HepG2 (cell line): ENCODE data around the gene PRKCE. TPM values are rescaled to one million over a fixed set of nuclear protein-coding genes. Genes with fewer than 3 reads are reported as not detected.

Experiments used
- ATAC-seq: fragments of 200-7000 bp; cut with Tn5 transposase; 3 replicates; pipeline ENCODE4 v1.9.1; 2020; ENCODE audit warnings: mild to moderate bottlenecking, moderate library complexity
- BruUV-seq: library from RNA; stranded (reverse); fragments of 400-500 nt; replicated peaks from 2 replicates; lab custom pipeline; 2021; lab: Mats Ljungman, UMichigan
- CTCF ChIA-PET: fragments of 300-600 bp; formaldehyde crosslinking; extraction: SDS; loops from one replicate; lab custom pipeline; 2021; ENCODE audit warnings: low total read pairs, inconsistent platforms, low intra/inter-chr PET ratio; lab: Yijun Ruan, JAX
- POLR2A ChIA-PET: fragments of 350-600 bp; sonication (Branson Sonifier 250); formaldehyde crosslinking; loops from one replicate; lab custom pipeline; 2020; ENCODE audit warnings: antibody characterized with exemption, inconsistent platforms; lab: Yijun Ruan, JAX
- DNase-seq: peaks from one replicate; pipeline ENCODE4 v3.0.0-alpha.2; 2015; ENCODE audit warnings: low spot score
- FAIRE-seq: peaks from 3 replicates; lab custom pipeline; 2011; peaks lifted over from hg19 to GRCh38; lab: Jason Lieb, UNC
- H2AFZ ChIP-seq: one replicate; pipeline ENCODE4 v1.6.1; 2011; ENCODE audit warnings: low read length, inconsistent platforms
- H3K27ac ChIP-seq: fragments of 300-600 bp; 3 replicates; pipeline ENCODE4 v1.8.0; 2011; ENCODE audit warnings: mixed run types, mild to moderate bottlenecking, mixed read lengths, low read length, inconsistent platforms; ENCODE audit not compliant: insufficient read depth; ENCODE audit errors: extremely low read length
- H3K27me3 ChIP-seq, 2 experiments: fragments of 200-600 bp in 1 of 2; 2 replicates in 1 of 2; 3 replicates in 1 of 2; pipeline versions ENCODE4 v1.6.0 to v1.8.0; 2011; ENCODE audit warnings: low read length in 2 of 2, mild to moderate bottlenecking in 2 of 2, moderate library complexity in 2 of 2, inconsistent platforms in 1 of 2; ENCODE audit not compliant: insufficient read depth in 2 of 2, control insufficient read depth in 1 of 2
- H3K36me3 ChIP-seq, 2 experiments: fragments of 200-600 bp in 1 of 2; replicated peaks in 1 of 2; 2 replicates in 1 of 2; 3 replicates in 1 of 2; pipeline versions ENCODE4 v1.5.1 to v1.8.0; 2011; ENCODE audit warnings: low read length in 2 of 2, inconsistent platforms in 1 of 2; ENCODE audit not compliant: insufficient read depth in 2 of 2, control insufficient read depth in 1 of 2
- H3K4me1 ChIP-seq: 2 replicates; pipeline ENCODE4 v1.5.1; 2012; ENCODE audit warnings: low read length, inconsistent platforms; ENCODE audit not compliant: insufficient read depth
- H3K4me2 ChIP-seq: 2 replicates; pipeline ENCODE4 v1.6.0; 2011; ENCODE audit warnings: low read depth, low read length, inconsistent platforms
- H3K4me3 ChIP-seq, 3 experiments: fragments of 200-600 bp in 1 of 3; sonication (generic), shearing (Covaris generic) in 1 of 3; replicated peaks in 1 of 3; 2 replicates each; pipeline ENCODE4 v1.5.1; 2011 to 2016; ENCODE audit warnings: low read length in 3 of 3, inconsistent platforms in 2 of 3, low read depth in 2 of 3, mild to moderate bottlenecking in 2 of 3, control low read depth in 1 of 3, mixed read lengths in 1 of 3; ENCODE audit not compliant: insufficient read depth in 1 of 3
- H3K79me2 ChIP-seq: one replicate; pipeline ENCODE4 v1.6.1; 2011; ENCODE audit warnings: low read length, inconsistent platforms; ENCODE audit not compliant: insufficient read depth
- H3K9ac ChIP-seq: 2 replicates; pipeline ENCODE4 v1.6.0; 2011; ENCODE audit warnings: mild to moderate bottlenecking, low read depth, low read length, inconsistent platforms; ENCODE audit not compliant: insufficient read depth
- H3K9me3 ChIP-seq: 2 replicates; pipeline ENCODE4 v1.5.1; 2012; ENCODE audit warnings: mild to moderate bottlenecking, low read length
- H4K20me1 ChIP-seq: 2 replicates; pipeline ENCODE4 v1.6.0; 2011; ENCODE audit warnings: inconsistent platforms, mild to moderate bottlenecking, low read length, moderate library complexity; ENCODE audit not compliant: insufficient read depth
- HNF1A ChIP-seq, 2 experiments: sonication (generic) in 1 of 2; formaldehyde crosslinking in 1 of 2; IDR thresholded peaks; 2 replicates each; pipeline versions ENCODE4 v1.4.0 to v1.6.1; 2016 to 2020; ENCODE audit warnings: borderline replicate concordance in 1 of 2, low read depth in 1 of 2, mild to moderate bottlenecking in 1 of 2, missing genetic modification reagents in 1 of 2
- PAF1 ChIP-seq: IDR thresholded peaks from 2 replicates; pipeline ENCODE4 v1.6.1; 2016; ENCODE audit warnings: missing genetic modification reagents, missing compliant biosample characterization
- ZBTB1 ChIP-seq: sonication (generic); formaldehyde crosslinking; IDR thresholded peaks from 2 replicates; pipeline ENCODE4 v1.4.0; 2020; ENCODE audit warnings: missing genetic modification reagents, borderline replicate concordance
- ZNF143 ChIP-seq: sonication (generic); formaldehyde crosslinking; IDR thresholded peaks from 2 replicates; pipeline ENCODE4 v1.4.0; 2020; ENCODE audit warnings: missing genetic modification reagents
- ZNF281 ChIP-seq: sonication (generic); formaldehyde crosslinking; IDR thresholded peaks from 2 replicates; pipeline ENCODE4 v1.4.0; 2020; ENCODE audit warnings: missing genetic modification reagents, borderline replicate concordance
- ZNF776 ChIP-seq: sonication (generic); formaldehyde crosslinking; IDR thresholded peaks from 2 replicates; pipeline ENCODE4 v1.4.0; 2020; ENCODE audit warnings: mild to moderate bottlenecking, missing genetic modification reagents
- WGBS: methylation state at CpG from one replicate; pipeline ENCODE4 v1.1.6; 2017; ENCODE audit warnings: low lambda C conversion rate; 5-methylcytosine and 5-hydroxymethylcytosine counted together
- in situ Hi-C: cut with HindIII; loops from 2 replicates; pipeline ENCODE4 v1.10.0; 2017; ENCODE audit warnings: low pct_unique_long_range_greater_than_20kb; ENCODE audit not compliant: extremely low pct_ligation_motif_present
- intact Hi-C: fragments of 100-400 bp; cut with micrococcal nuclease; formaldehyde crosslinking; loops from one replicate; pipeline ENCODE4 v1.10.0; 2022; ENCODE audit not compliant: unreplicated experiment
- polyA plus RNA-seq, 8 experiments: library from polyadenylated mRNA; depleted of rRNA in 3 of 8; stranded (reverse) in 7 of 8; unstranded in 1 of 8; fragments of >200 nt; fragmentation: Illumina TruSeq in 4 of 8; extraction: Trizol in 4 of 8; gene quantifications; 2 replicates each; pipeline versions ENCODE4 v1.2.1 to v1.2.3, GENCODE V29; 2011 to 2016; ENCODE audit warnings: low read depth in 4 of 8, missing spikeins in 1 of 8, mixed read lengths in 1 of 8; ENCODE audit not compliant: insufficient read depth in 1 of 8
- total RNA-seq, 5 experiments: library from RNA; depleted of rRNA; stranded (reverse); fragments of >200 nt; fragmentation: Illumina TruSeq; extraction: Trizol; gene quantifications; 2 replicates each; pipeline ENCODE4 v1.2.3, GENCODE V29; 2016; ENCODE audit warnings: low read depth in 1 of 5

PRKCE gene
- total and polyA plus RNA-seq, 2 of the 13 experiments (the other 11 are each of a cell fraction or from before 2014, with no cell fraction given) = 1.0 to 3.9 TPM

- intact Hi-C loops (no loop called here), in situ Hi-C loops (no loop called here)
- ChIA-PET CTCF (no interaction called here), POLR2A (no interaction called here)
- H3K9ac ChIP-seq = no peak overlapping the region
- no peak overlapping the region for H3K4me3 ChIP-seq
- no peak overlapping the region for H2AFZ ChIP-seq
- peaks cover 4% of the 10 kb centered on the region; the same call in 1 of the 2 replicates for H4K20me1 ChIP-seq
- peaks cover 19% of the 10 kb centered on the region for H3K4me1 ChIP-seq
- 59% methylated on average over 9 of the region's 9 CpGs for WGBS
- DNase-seq (no peak), FAIRE-seq (no peak), ATAC-seq (no peak)
- BruUV-seq = no TSS peak
- H3K9me3 ChIP-seq = no peaks in the 10 kb centered on the region
- H3K36me3 ChIP-seq = no peaks in the 10 kb centered on the region
- no peaks in the 10 kb centered on the region for H3K79me2 ChIP-seq
- no peak overlapping the region for H3K27ac ChIP-seq
- H3K27me3 ChIP-seq = peaks cover 4 to 26% of the 10 kb centered on the region in 2 experiments; a peak in 3 of 5 replicates
- H3K4me2 ChIP-seq = no peak overlapping the region
- TF ChIP-seq HNF1A (IDR thresholded peaks at IDR 0.05; ENCODE audit: low read depth) = no peak
- no peak for TF ChIP-seq HNF1A (CRISPR knock-in tag; IDR thresholded peaks at IDR 0.05; ENCODE audit: borderline replicate concordance)
- TF ChIP-seq ZNF143 (CRISPR knock-in tag) = no peak
- TF ChIP-seq ZNF776 (CRISPR knock-in tag) = no peak
- TF ChIP-seq PAF1 (CRISPR knock-in tag) = no peak
- no peak for TF ChIP-seq ZNF281
- TF ChIP-seq ZBTB1 (CRISPR knock-in tag) = no peak
These were observed 519.3 kb downstream of the PRKCE start for GRCh38 chr2:46170611-46171350.
